Right atrium auricular region (tissue), 2 donors: ENCODE data around the gene TMEM150B. TPM values are rescaled to one million over a fixed set of nuclear protein-coding genes. Genes with fewer than 3 reads are reported as not detected.

Experiments used
- DNase-seq: peaks from one replicate; pipeline ENCODE4 v3.0.0-alpha.2; 2019; ENCODE audit warnings: low spot score
- H3K27ac ChIP-seq, 2 donors: fragments of 200-600 bp; sonication (generic); 1 replicate in 1 of 2; 2 replicates in 1 of 2; pipeline ENCODE4 v1.5.1; 2016 to 2019
- H3K27me3 ChIP-seq, 2 donors: fragments of 200-600 bp; sonication (generic); one replicate each; pipeline versions ENCODE4 v1.5.1 to v1.6.0; 2017 to 2019
- H3K36me3 ChIP-seq: fragments of 200-600 bp; sonication (generic); one replicate; pipeline ENCODE4 v1.5.1; 2016
- H3K4me1 ChIP-seq, 2 donors: fragments of 200-600 bp; sonication (generic); one replicate each; pipeline versions ENCODE4 v1.5.1 to v1.6.0; 2017 to 2019
- H3K4me3 ChIP-seq, 2 donors: fragments of 200-600 bp; sonication (generic); 1 replicate in 1 of 2; 2 replicates in 1 of 2; pipeline ENCODE4 v1.5.1; 2017 to 2019; ENCODE audit warnings: mild to moderate bottlenecking in 1 of 2, moderate library complexity in 1 of 2
- H3K9me3 ChIP-seq, 2 donors: fragments of 200-600 bp; sonication (generic); one replicate each; pipeline ENCODE4 v1.5.1; 2019
- total RNA-seq, 2 donors: library from RNA; depleted of rRNA; stranded (reverse); fragments of >200 nt; gene quantifications; one replicate each; pipeline ENCODE4 v1.1.0, GENCODE V29; 2016
- TF ChIP-seq, protein P1 (sequence below), 2 donors: fragments of 200-600 bp; sonication (generic); IDR thresholded peaks; one replicate each; pipeline ENCODE4 v1.5.1; 2019; ENCODE audit warnings: antibody characterized with exemption in 2 of 2

Gene TMEM150B
- total RNA-seq, 2 donors from 2014 or later = 3.3 TPM; not detected in 1

DNA sequence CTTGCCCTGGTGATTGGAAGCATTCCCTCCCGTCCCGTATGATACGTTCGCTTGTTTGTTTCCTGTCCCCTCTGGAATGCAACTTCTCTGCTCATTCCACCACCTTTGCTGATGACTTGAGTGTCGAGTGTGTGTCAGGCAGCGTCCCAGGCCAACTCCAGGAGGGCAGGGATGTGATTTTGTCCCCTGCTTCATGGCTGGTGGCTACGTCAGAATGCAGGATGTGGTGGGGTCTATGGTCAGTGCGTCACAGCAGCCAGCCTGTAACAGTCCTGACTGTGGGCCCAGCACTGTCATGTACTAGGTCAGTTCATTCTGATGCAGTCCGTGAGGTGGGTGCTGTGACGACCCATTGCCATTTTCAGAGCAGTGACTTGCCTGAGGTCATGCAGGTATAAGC lies 25.1 kb downstream of the TMEM150B start:
- no peaks in the 10 kb centered on the region for H3K9me3 ChIP-seq
- DNase-seq = no peak
- no peak overlapping the region for H3K27ac ChIP-seq
- peaks cover 16% of the 10 kb centered on the region for H3K36me3 ChIP-seq
- TF ChIP-seq, protein P1, sequence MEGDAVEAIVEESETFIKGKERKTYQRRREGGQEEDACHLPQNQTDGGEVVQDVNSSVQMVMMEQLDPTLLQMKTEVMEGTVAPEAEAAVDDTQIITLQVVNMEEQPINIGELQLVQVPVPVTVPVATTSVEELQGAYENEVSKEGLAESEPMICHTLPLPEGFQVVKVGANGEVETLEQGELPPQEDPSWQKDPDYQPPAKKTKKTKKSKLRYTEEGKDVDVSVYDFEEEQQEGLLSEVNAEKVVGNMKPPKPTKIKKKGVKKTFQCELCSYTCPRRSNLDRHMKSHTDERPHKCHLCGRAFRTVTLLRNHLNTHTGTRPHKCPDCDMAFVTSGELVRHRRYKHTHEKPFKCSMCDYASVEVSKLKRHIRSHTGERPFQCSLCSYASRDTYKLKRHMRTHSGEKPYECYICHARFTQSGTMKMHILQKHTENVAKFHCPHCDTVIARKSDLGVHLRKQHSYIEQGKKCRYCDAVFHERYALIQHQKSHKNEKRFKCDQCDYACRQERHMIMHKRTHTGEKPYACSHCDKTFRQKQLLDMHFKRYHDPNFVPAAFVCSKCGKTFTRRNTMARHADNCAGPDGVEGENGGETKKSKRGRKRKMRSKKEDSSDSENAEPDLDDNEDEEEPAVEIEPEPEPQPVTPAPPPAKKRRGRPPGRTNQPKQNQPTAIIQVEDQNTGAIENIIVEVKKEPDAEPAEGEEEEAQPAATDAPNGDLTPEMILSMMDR (IDR thresholded peaks at IDR 0.05) = no peak
- no peak overlapping the region for H3K4me3 ChIP-seq
- peaks cover 0 to 10% of the 10 kb centered on the region in 2 donors for H3K4me1 ChIP-seq
- H3K27me3 ChIP-seq = no peaks in the 10 kb centered on the region

DNA sequence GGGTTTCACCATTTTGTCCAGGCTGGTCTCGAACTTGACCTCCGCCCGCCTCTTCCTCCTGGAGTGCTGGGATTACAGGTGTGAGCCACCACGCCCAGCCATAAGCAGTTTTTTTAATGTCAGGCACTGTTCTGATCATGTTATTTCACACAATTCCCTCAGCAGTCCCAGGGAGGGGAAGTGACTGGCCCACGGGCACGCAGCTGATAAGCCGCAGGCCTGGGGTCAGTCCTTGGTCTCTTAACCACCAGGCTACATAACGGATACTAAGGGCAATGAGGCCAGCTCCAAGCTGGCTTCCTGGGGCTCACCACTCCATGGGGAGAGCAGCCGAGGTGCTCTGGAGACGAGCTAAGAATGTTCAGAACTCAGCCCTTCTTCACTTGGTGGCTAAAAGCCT lies 27.9 kb downstream of the TMEM150B start:
- TF ChIP-seq, protein P1 (IDR thresholded peaks at IDR 0.05) = no peak
- DNase-seq = no peak
- Histone ChIP-seq H3K4me1 (peaks cover 0 to 10% of the 10 kb centered on the region in 2 donors), H3K36me3 (peaks cover 14% of the 10 kb centered on the region), H3K9me3 (no peaks in the 10 kb centered on the region), H3K27me3 (no peaks in the 10 kb centered on the region), H3K4me3 (no peak overlapping the region), H3K27ac (no peak overlapping the region)

- no peak overlapping the region for H3K4me3 ChIP-seq
- H3K9me3 ChIP-seq = no peaks in the 10 kb centered on the region
- TF ChIP-seq, protein P1 (IDR thresholded peaks at IDR 0.05) = no peak
- no peak for DNase-seq
- no peaks in the 10 kb centered on the region for H3K27me3 ChIP-seq
- H3K36me3 ChIP-seq = peaks cover 10% of the 10 kb centered on the region
- peaks cover 0 to 14% of the 10 kb centered on the region in 2 donors for H3K4me1 ChIP-seq
- no peak overlapping the region for H3K27ac ChIP-seq
Measured at GRCh38 chr19:55289117-55289796, 35.9 kb downstream of the TMEM150B start.

DNA sequence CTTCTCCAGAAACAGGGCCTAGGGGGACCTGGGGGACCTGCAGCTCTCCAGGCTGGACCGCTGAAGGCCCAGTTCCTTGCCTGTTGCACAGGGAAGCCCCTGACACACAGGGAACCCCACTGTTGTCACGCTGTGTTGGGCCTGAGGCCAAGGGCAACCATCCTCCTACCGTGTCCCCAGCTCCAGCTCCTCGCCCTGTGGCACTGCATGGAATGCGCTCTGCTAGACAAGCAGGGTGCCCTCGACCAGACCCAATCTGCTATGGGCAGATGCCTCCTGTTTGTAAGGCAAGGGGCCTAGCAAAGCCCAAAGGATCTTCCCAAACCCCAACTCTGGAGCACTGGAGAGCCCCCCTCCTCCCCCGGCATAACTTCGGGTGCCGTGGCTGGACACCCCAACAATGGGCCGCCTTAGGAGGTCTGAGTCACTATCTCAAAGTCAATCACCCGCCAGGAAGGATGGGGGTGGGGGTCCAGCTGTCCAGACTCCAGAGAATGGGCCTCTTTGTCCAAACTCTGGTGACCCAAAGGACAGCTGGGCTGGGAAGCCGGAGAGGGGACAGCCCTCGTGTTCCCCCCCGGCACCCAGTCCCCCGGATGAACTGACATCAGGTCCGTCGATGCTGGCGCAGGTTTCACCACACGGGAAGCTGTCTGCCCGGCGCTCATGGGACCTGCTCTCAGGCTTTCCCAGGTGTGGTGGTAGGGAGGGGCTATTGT lies 37.6 kb downstream of the TMEM150B start:
- no peak for DNase-seq
- no peak overlapping the region for H3K4me3 ChIP-seq
- peaks cover 6% of the 10 kb centered on the region for H3K36me3 ChIP-seq
- H3K27me3 ChIP-seq = no peaks in the 10 kb centered on the region
- H3K4me1 ChIP-seq = peaks cover 0 to 24% of the 10 kb centered on the region in 2 donors
- H3K27ac ChIP-seq = no peak overlapping the region
- TF ChIP-seq, protein P1 (IDR thresholded peaks at IDR 0.05) = no peak
- no peaks in the 10 kb centered on the region for H3K9me3 ChIP-seq

DNA sequence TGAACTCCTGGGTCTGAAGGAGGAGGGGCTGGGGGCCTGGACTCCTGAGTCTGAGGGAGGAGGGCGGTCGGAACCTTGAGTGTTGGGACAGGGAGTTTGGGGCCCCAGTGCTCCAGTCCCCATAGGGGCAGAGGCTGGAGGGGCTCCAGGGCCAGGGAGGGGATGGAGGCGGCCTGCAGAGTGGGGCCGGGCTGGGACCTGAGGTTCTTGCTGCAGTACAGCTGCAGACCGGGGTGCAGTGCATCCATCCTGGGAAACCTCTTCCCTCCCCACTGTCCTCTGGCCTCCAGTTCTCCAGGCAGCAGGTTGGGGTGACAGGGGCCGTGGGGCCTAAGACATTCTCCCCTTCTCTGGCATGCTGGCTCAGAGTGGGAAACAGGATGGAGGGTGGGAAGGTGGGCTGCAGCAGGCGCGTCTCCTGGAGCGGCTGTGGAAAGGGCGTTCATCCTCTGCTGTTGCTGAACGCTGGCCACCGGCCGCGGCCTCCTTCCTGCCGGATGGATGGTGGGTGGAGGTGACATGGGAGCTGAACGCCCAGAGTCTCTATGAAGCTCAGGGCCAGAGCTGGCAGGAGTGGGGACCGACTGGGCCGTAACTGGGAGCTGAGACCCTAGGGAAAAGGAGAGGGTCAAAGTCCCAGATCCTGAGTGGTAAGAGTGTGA lies 39.8 kb downstream of the TMEM150B start:
- Histone ChIP-seq H3K36me3 (no peaks in the 10 kb centered on the region), H3K27me3 (no peaks in the 10 kb centered on the region), H3K27ac (peak overlapping the region; percentile 1 to 80), H3K4me1 (peaks cover 0 to 30% of the 10 kb centered on the region in 2 donors), H3K4me3 (peak overlapping the region in 1 of 2 donors; percentile 15), H3K9me3 (no peaks in the 10 kb centered on the region)
- DNase-seq = no peak
- TF ChIP-seq, protein P1 (IDR thresholded peaks at IDR 0.05) = no peak
